Pancreas (tissue), 10 donors: ENCODE data around the gene GORAB. TPM values are rescaled to one million over a fixed set of nuclear protein-coding genes. Genes with fewer than 3 reads are reported as not detected.

Experiments used
- ATAC-seq, 4 donors: fragments of 200-7000 bp; cut with Tn5 transposase; one replicate each; pipeline versions ENCODE4 v1.8.0 to v1.9.1; 2020; ENCODE audit warnings: mild to moderate bottlenecking in 4 of 4, moderate library complexity in 4 of 4
- DNase-seq, 6 donors: peaks; one replicate each; pipeline ENCODE4 v3.0.0-alpha.2; 2020
- FAIRE-seq: peaks from 2 replicates; lab custom pipeline; 2012; peaks lifted over from hg19 to GRCh38; lab: Jason Lieb, UNC
- H3K27ac ChIP-seq, 4 donors: fragments of 200-600 bp; sonication (generic); 1 replicate in 3 of 4; 2 replicates in 1 of 4; pipeline versions ENCODE4 v1.5.0 to v1.8.0; 2020
- H3K27me3 ChIP-seq, 4 donors: fragments of 200-600 bp; one replicate each; pipeline ENCODE4 v1.8.0; 2021
- H3K36me3 ChIP-seq, 3 donors: fragments of 200-600 bp; sonication (generic) in 1 of 3; one replicate each; pipeline versions ENCODE4 v1.5.0 to v1.8.0; 2020 to 2021
- H3K4me1 ChIP-seq, 3 donors: fragments of 200-600 bp; one replicate each; pipeline ENCODE4 v1.8.0; 2021
- H3K4me3 ChIP-seq, 4 donors: fragments of 200-600 bp; sonication (generic) in 2 of 4; one replicate each; pipeline versions ENCODE4 v1.5.0 to v1.8.0; 2020 to 2021
- H3K9me3 ChIP-seq, 4 donors: fragments of 200-600 bp; one replicate each; pipeline ENCODE4 v1.8.0; 2021
- WGBS, 2 donors: extraction: QIAGEN DNeasy Blood & Tissue Kit; methylation state at CpG; one replicate each; pipeline ENCODE4 v1.1.7; 2013; 5-methylcytosine and 5-hydroxymethylcytosine counted together
- intact Hi-C, 3 donors: fragments of 100-400 bp; cut with DNase I; formaldehyde crosslinking; loops; one replicate each; pipeline versions ENCODE4 v1.11.1 to v1.14.2; 2022
- polyA plus RNA-seq, 2 donors: library from polyadenylated mRNA; stranded (reverse); fragments of 200-250 nt; gene quantifications; one replicate each; pipeline ENCODE4 v1.2.3, GENCODE V29; 2013
- total RNA-seq, 6 donors: library from RNA; stranded (reverse); fragmentation: NEBNext Ultra II Directional in 4 of 6; extraction: Animal tissue kit (Norgen Biotek cat#: 25700) in 4 of 6; gene quantifications; one replicate each; pipeline versions ENCODE4 v1.2.1 to v1.2.4, GENCODE V29; 2021 to 2023
- TF ChIP-seq, protein P1 (sequence below), 4 donors: fragments of 200-600 bp; sonication (generic) in 3 of 4; IDR thresholded peaks; one replicate each; pipeline versions ENCODE4 v1.5.0 to v1.8.0; 2021; ENCODE audit warnings: antibody characterized with exemption in 4 of 4
- donor health status: healthy with polysubstance abuse.
- donor health status: DM: no; HTN: no; CAD: no; lungs with moderate emphysema.
- donor health status: DM: no; HTN: no; CAD: no.
- donor health status: control.
- donor health status: control.
- donor health status: Bipolar disorder and iron deficiency.
- donor health status: DM: yes; HTN: yes; CAD: no.
- donor health status: DM: no; HTN: no; CAD: no.
- donor health status: DM: no; HTN: no; CAD: no.
- donor health status: DM: yes; HTN: yes; CAD: no.

GORAB gene, protein sequence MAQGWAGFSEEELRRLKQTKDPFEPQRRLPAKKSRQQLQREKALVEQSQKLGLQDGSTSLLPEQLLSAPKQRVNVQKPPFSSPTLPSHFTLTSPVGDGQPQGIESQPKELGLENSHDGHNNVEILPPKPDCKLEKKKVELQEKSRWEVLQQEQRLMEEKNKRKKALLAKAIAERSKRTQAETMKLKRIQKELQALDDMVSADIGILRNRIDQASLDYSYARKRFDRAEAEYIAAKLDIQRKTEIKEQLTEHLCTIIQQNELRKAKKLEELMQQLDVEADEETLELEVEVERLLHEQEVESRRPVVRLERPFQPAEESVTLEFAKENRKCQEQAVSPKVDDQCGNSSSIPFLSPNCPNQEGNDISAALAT
- 10 to 100 TPM in 1 of 6 donors, 1 to 10 TPM in 5; 4.5 to 12.2 (median 6.0) TPM for total RNA-seq
- polyA plus RNA-seq: 10 to 100 TPM in 1 of 2 donors, 1 to 10 TPM in 1; 8.6 to 17.3 TPM

DNA sequence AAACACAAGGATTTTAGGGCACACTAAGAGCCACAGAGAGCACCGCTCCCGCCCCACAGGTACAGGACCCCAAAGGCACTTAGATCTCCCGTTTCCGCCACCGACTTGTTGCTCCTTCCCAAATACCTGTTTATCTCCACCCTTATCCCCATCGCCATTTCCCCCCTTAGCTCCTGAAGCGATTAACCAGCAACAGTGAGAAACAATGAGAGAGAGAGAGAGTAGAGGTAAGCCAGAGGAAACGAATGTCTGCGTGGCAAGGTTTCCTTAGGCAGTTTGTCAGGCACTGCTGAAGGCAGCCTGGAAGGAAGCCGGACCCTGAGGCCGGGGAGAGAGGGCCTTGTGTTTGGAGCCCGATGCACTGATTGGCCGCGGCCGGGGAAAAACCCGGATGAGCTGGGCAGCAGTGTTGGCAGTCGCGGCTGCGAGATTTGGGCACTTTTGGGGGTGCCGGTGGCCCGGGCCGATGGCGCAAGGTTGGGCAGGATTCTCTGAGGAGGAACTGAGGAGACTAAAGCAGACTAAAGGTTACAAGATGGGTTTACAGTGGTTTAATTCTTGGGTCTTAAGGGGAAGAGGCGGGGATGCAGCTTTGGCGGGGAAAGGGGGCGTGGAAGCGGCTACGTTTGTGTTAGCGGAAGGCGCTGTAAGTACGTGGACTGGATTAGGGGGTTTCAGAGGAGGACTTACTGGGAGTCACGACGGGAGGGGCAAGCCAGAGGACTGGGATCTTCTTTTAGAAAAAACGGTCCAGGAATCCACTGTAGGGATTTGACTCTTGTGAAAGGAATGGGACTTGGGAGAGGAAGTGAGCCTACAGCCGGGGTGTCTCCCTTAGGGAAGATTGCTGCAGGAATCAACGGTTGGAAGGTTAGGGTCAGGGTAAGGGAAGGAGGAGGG, at the start of gene GORAB:
Gene GORAB (plus strand): TSS at position 409 of the 900 bp plus-strand sequence. CDS start 58 bp downstream, at position 467.
- Histone ChIP-seq H3K9me3 (no peaks in the 10 kb centered on the region), H3K36me3 (no peaks in the 10 kb centered on the region), H3K4me1 (peaks cover 4 to 28% (median 16%) of the 10 kb centered on the region in 3 donors), H3K27me3 (no peaks in the 10 kb centered on the region), H3K4me3 (peak within 1 kb of the TSS; percentile 52 to 76 (median 64)), H3K27ac (peak within 1 kb of the TSS; percentile 71 to 93 (median 84))
- intact Hi-C loops: no loop called here
- whole genome bisulfite sequencing, 2 donors: 0% methylated on average over 36 of the region's 36 CpGs
- peak; percentile 98 to 100 (median 100) for ATAC-seq
- FAIRE-seq: peak; percentile 37
- peak; percentile 84 to 94 (median 88) for DNase-seq
- TF ChIP-seq, protein P1, sequence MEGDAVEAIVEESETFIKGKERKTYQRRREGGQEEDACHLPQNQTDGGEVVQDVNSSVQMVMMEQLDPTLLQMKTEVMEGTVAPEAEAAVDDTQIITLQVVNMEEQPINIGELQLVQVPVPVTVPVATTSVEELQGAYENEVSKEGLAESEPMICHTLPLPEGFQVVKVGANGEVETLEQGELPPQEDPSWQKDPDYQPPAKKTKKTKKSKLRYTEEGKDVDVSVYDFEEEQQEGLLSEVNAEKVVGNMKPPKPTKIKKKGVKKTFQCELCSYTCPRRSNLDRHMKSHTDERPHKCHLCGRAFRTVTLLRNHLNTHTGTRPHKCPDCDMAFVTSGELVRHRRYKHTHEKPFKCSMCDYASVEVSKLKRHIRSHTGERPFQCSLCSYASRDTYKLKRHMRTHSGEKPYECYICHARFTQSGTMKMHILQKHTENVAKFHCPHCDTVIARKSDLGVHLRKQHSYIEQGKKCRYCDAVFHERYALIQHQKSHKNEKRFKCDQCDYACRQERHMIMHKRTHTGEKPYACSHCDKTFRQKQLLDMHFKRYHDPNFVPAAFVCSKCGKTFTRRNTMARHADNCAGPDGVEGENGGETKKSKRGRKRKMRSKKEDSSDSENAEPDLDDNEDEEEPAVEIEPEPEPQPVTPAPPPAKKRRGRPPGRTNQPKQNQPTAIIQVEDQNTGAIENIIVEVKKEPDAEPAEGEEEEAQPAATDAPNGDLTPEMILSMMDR (IDR thresholded peaks at IDR 0.05): no peak

DNA sequence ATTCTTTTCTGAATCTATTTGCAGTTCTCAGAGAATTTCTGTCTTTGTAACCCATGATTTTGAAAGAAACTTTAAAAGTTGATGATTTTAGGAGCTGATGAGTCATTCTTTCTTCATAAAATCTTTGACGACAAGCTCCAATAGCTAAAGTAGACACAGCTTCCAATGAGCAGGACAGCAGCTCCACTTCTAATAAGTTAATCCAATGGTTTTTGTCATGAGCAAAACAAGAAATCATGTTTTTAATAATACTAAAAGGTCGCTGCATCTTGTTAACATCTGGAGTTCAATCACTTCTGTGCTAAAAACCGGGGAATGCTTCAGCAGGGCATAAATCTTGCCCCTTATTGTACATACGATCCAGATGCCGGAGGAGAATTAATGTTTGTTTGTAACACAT, 48.9 kb upstream of the GORAB start:
- WGBS, 2 donors: 62 to 74% methylated on average over 5 of the region's 5 CpGs
- Histone ChIP-seq H3K27me3 (no peaks in the 10 kb centered on the region), H3K4me1 (no peaks in the 10 kb centered on the region), H3K27ac (no peak overlapping the region), H3K4me3 (no peak overlapping the region), H3K9me3 (no peaks in the 10 kb centered on the region), H3K36me3 (no peaks in the 10 kb centered on the region)
- ATAC-seq (no peak), DNase-seq (no peak), FAIRE-seq (peak; percentile 26)
- TF ChIP-seq, protein P1 (IDR thresholded peaks at IDR 0.05): no peak
- intact Hi-C loops: no loop called here

DNA sequence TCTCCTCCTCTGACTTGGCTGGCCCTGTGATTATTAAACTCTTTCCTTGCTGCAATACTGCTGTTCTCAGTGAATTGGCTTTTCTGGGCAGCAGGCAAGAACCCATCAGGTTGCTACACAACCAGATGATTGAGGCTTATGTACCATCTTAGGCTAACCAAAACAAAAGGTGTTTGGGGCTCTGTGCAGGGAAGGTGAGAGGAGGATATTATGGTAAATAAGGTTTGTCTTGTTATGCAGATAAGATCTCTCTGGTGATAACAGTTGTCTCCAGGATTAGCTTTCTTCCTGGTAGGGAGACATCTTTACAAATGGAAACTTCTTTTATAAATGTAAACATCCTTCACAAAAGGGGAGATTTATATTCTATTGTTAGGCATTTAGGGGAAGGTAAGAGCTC, 44.5 kb upstream of the GORAB start:
- H3K27ac ChIP-seq: no peak overlapping the region
- DNase-seq (no peak), FAIRE-seq (no peak), ATAC-seq (no peak)
- H3K27me3 ChIP-seq: no peaks in the 10 kb centered on the region
- H3K36me3 ChIP-seq: no peaks in the 10 kb centered on the region
- no peaks in the 10 kb centered on the region for H3K9me3 ChIP-seq
- intact Hi-C loops: no loop called here
- no peaks in the 10 kb centered on the region for H3K4me1 ChIP-seq
- TF ChIP-seq, protein P1 (IDR thresholded peaks at IDR 0.05): no peak
- no peak overlapping the region for H3K4me3 ChIP-seq

DNA sequence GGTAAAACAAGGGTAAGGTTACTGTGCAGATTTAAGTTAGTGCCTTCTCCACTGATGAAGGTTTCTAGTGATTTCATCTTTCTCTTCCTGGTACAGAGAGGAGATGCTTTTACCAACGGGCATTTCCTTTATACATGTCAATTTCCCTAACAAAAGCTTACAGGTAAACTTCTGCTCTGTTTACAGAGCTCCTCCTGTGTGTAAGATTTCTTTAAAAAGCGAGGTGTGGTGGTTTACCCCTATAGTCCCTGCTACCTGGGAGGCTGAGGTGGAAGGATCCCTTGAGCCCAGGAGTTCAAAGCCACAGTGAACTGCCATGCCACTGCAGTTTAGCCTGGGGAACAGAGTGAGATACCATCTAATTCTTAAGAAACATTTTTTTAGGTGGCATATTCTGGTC, 40.7 kb upstream of the GORAB start:
- no peak for ATAC-seq
- no peak for FAIRE-seq
- WGBS, 2 donors: 41 to 46% methylated on average over 2 of the region's 2 CpGs
- H3K27ac ChIP-seq: no peak overlapping the region
- intact Hi-C loops: no loop called here
- no peaks in the 10 kb centered on the region for H3K9me3 ChIP-seq
- H3K36me3 ChIP-seq: no peaks in the 10 kb centered on the region
- no peak for DNase-seq
- no peak overlapping the region for H3K4me3 ChIP-seq
- no peaks in the 10 kb centered on the region for H3K27me3 ChIP-seq
- peaks cover 0 to 5% (median 0%) of the 10 kb centered on the region in 3 donors for H3K4me1 ChIP-seq
- TF ChIP-seq, protein P1 (IDR thresholded peaks at IDR 0.05): no peak
